Liver (tissue), 3 donors: Measurements from ENCODE around the gene COL5A1.

ENCODE experiments used
- ATF3 ChIP-seq: IDR thresholded peaks from 2 replicates; pipeline ENCODE4 v1.6.1; 2016; ENCODE audit warnings: antibody characterized with exemption
- CTCF ChIP-seq: fragments of 150-350 bp; IDR thresholded peaks from 2 replicates; pipeline ENCODE4 v1.5.1; 2017; ENCODE audit warnings: improper control_type of control experiment, low read depth, low read length; ENCODE audit not compliant: missing input control
- EGR1 ChIP-seq, 2 donors: IDR thresholded peaks; 2 replicates each; pipeline ENCODE4 v1.6.1; 2016 to 2018; ENCODE audit warnings: antibody characterized with exemption in 2 of 2, low read depth in 2 of 2
- GABPA ChIP-seq, 2 donors: IDR thresholded peaks in 1 of 2; conservative IDR thresholded peaks in 1 of 2; 2 replicates each; pipeline ENCODE4 v1.6.1; 2016; ENCODE audit warnings: antibody characterized with exemption in 2 of 2, mild to moderate bottlenecking in 1 of 2, moderate library complexity in 1 of 2
- HNF4A ChIP-seq, 2 donors: conservative IDR thresholded peaks; 2 replicates each; pipeline ENCODE4 v1.6.1; 2016; ENCODE audit warnings: antibody characterized with exemption in 2 of 2, mild to moderate bottlenecking in 2 of 2
- HNF4G ChIP-seq: IDR thresholded peaks from 2 replicates; pipeline ENCODE4 v1.6.1; 2016; ENCODE audit warnings: antibody characterized with exemption
- MAX ChIP-seq: IDR thresholded peaks from 2 replicates; pipeline ENCODE4 v1.6.1; 2016; ENCODE audit warnings: antibody characterized with exemption
- NR2F2 ChIP-seq: IDR thresholded peaks from 2 replicates; pipeline ENCODE4 v1.6.1; 2016; ENCODE audit warnings: antibody characterized with exemption
- RAD21 ChIP-seq, 2 donors: IDR thresholded peaks; 2 replicates each; pipeline ENCODE4 v1.6.1; 2016; ENCODE audit warnings: antibody characterized with exemption in 2 of 2, mild to moderate bottlenecking in 2 of 2
- REST ChIP-seq: IDR thresholded peaks from 2 replicates; pipeline ENCODE4 v1.6.1; 2016; ENCODE audit warnings: antibody characterized with exemption, mild to moderate bottlenecking
- RXRA ChIP-seq, 2 donors: IDR thresholded peaks; 2 replicates each; pipeline ENCODE4 v1.6.1; 2017 to 2018; ENCODE audit warnings: antibody characterized with exemption in 2 of 2, mild to moderate bottlenecking in 1 of 2
- SP1 ChIP-seq: IDR thresholded peaks from 2 replicates; pipeline ENCODE4 v1.6.1; 2018; ENCODE audit warnings: antibody characterized with exemption, mild to moderate bottlenecking
- TAF1 ChIP-seq: conservative IDR thresholded peaks from 2 replicates; pipeline ENCODE4 v1.6.1; 2016; ENCODE audit warnings: antibody characterized with exemption, mild to moderate bottlenecking
- YY1 ChIP-seq: IDR thresholded peaks from 2 replicates; pipeline ENCODE4 v1.6.1; 2016; ENCODE audit warnings: antibody characterized with exemption, mild to moderate bottlenecking
- donor health status: healthy.
- donor health status: healthy.

- TF ChIP-seq MAX, result no peak
- TF ChIP-seq CTCF, result no peak
- TF ChIP-seq ATF3, result no peak
- TF ChIP-seq HNF4A (conservative IDR thresholded peaks at IDR 0.05), result no peak
- TF ChIP-seq RAD21 (IDR thresholded peaks at IDR 0.05), result no peak
- no peak for TF ChIP-seq HNF4G
- no peak for TF ChIP-seq REST
- TF ChIP-seq NR2F2, result no peak
- no peak for TF ChIP-seq GABPA (IDR thresholded peaks at IDR 0.05 in 1 of 2, conservative IDR thresholded peaks at IDR 0.05 in 1 of 2)
- no peak for TF ChIP-seq EGR1 (IDR thresholded peaks at IDR 0.05; ENCODE audit: low read depth in 2 of 2)
- TF ChIP-seq SP1, result no peak
- no peak for TF ChIP-seq RXRA (IDR thresholded peaks at IDR 0.05)
- TF ChIP-seq TAF1, result no peak
- TF ChIP-seq YY1, result no peak
Observed at GRCh38 chr9:134704498-134704897, 62.9 kb downstream of the COL5A1 start.
